ENCODE results near the gene HES7. TPM values are rescaled to one million over a fixed set of nuclear protein-coding genes. Genes with fewer than 3 reads are reported as not detected.

The HES7 gene
- total RNA-seq, 1 experiment from 2014 or later = 0.33 TPM

- H3K27ac ChIP-seq (ENCODE audit: insufficient read length, low read depth, low read length) = no peak overlapping the region
- H4K20me1 ChIP-seq (ENCODE audit: control insufficient read depth, insufficient read depth, insufficient read length) = no peaks in the 10 kb centered on the region
- H3K9ac ChIP-seq (ENCODE audit: extremely low read depth, insufficient read length, low read length) = no peak overlapping the region
- peaks cover 10% of the 10 kb centered on the region for H3K23me2 ChIP-seq (ENCODE audit: insufficient read length, low read depth, low read length, poor library complexity, severe bottlenecking)
- H2BK5ac ChIP-seq (ENCODE audit: insufficient read length, low read length) = no peak overlapping the region
- H3K79me2 ChIP-seq (ENCODE audit: insufficient read depth, low read length) = no peaks in the 10 kb centered on the region
- H4K91ac ChIP-seq (ENCODE audit: insufficient read length, low read depth, low read length) = no peak overlapping the region
- no peak overlapping the region for H2BK20ac ChIP-seq (ENCODE audit: low read depth, low read length, poor library complexity, severe bottlenecking)
- H3K9me3 Mint-ChIP-seq = peaks cover 4 to 9% of the 10 kb centered on the region in 2 experiments; a peak in 2 of 5 replicates
- H3K4me1 Mint-ChIP-seq = peaks cover 10% of the 10 kb centered on the region in 2 experiments
- H3K9me3 ChIP-seq (ENCODE audit: control insufficient read depth, low read depth, low read length) = no peaks in the 10 kb centered on the region
- H3K4ac ChIP-seq (ENCODE audit: low read depth, low read length) = no peak overlapping the region
- H2BK120ac ChIP-seq (ENCODE audit: low read depth, low read length, poor library complexity, severe bottlenecking) = no peak overlapping the region
- no peak overlapping the region for H3K18ac ChIP-seq (ENCODE audit: insufficient read length, low read depth, low read length)
- H2AK5ac ChIP-seq (ENCODE audit: insufficient read length, low read length) = no peak overlapping the region
- no peak overlapping the region for H2AFZ ChIP-seq (ENCODE audit: low read length)
- no CpG with 5 or more reads among the region's 3 CpGs for WGBS (ENCODE audit: extremely low coverage, insufficient read length, low lambda C conversion rate)
- H3K27me3 Mint-ChIP-seq (ENCODE audit: low read depth) = peaks cover 61% of the 10 kb centered on the region
- H4K8ac ChIP-seq (replicated peaks; ENCODE audit: insufficient read length, low read depth, low read length) = no peak overlapping the region
- no peak overlapping the region for H2BK15ac ChIP-seq (ENCODE audit: low read depth, low read length)
- H3K27ac Mint-ChIP-seq = no peak overlapping the region; a peak in 1 of 7 replicates
- TF ChIP-seq CTCF (conservative IDR thresholded peaks at IDR 0.05) = no peak
- H3K27me3 ChIP-seq (ENCODE audit: insufficient read depth, low read length) = peaks cover 3% of the 10 kb centered on the region; the same call in 1 of the 2 replicates
- H3K4me1 ChIP-seq (ENCODE audit: insufficient read depth, low read length) = no peaks in the 10 kb centered on the region; the same call in 1 of the 2 replicates
- H4K5ac ChIP-seq (ENCODE audit: insufficient read length, low read depth, low read length) = no peak overlapping the region
- no peak overlapping the region for H3K23ac ChIP-seq (ENCODE audit: insufficient read length, low read depth, low read length)
- no peak overlapping the region; a peak in 1 of 5 replicates for H3K4me3 Mint-ChIP-seq
- no peak overlapping the region for H2BK12ac ChIP-seq (ENCODE audit: insufficient read length, low read depth, low read length)
- no peak for DNase-seq
- no peak overlapping the region for H3T11ph ChIP-seq (ENCODE audit: low read length)
- no peaks in the 10 kb centered on the region for H3K79me1 ChIP-seq (ENCODE audit: insufficient read depth, low read depth, low read length, poor library complexity, severe bottlenecking)
- H3K4me2 ChIP-seq (ENCODE audit: insufficient read depth, insufficient read length, low read length) = no peak overlapping the region
- H3K36me3 Mint-ChIP-seq (ENCODE audit: insufficient read depth in 1 of 3, low read depth in 3 of 3) = peaks cover 0 to 10% (median 0%) of the 10 kb centered on the region in 3 experiments; a peak in 1 of 7 replicates
- H3K14ac ChIP-seq (ENCODE audit: insufficient read depth, low read length) = no peak overlapping the region
- H3K56ac ChIP-seq (ENCODE audit: insufficient read length, low read depth, low read length) = no peak overlapping the region
These were observed 42.0 kb downstream of the HES7 start for GRCh38 chr17:8081876-8082275.

All from H9 (cell line).